Uterus (tissue), 4 donors: ENCODE measurements around the gene NCEH1. TPM values are rescaled to one million over a fixed set of nuclear protein-coding genes. Genes with fewer than 3 reads are reported as not detected.

Experiments
- DNase-seq, 2 donors: peaks; one replicate each; pipeline ENCODE4 v3.0.0-alpha.2; 2019 to 2020
- H3K27ac ChIP-seq, 2 donors: fragments of 200-600 bp; sonication (generic); 1 replicate in 1 of 2; 2 replicates in 1 of 2; pipeline ENCODE4 v1.5.1; 2016 to 2018
- H3K27me3 ChIP-seq, 2 donors: fragments of 200-600 bp; sonication (generic); one replicate each; pipeline ENCODE4 v1.5.1; 2018 to 2019; ENCODE audit warnings: control low read depth in 1 of 2
- H3K36me3 ChIP-seq, 2 donors: fragments of 200-600 bp; sonication (generic); one replicate each; pipeline ENCODE4 v1.5.1; 2019; ENCODE audit warnings: control low read depth in 1 of 2
- H3K4me1 ChIP-seq, 2 donors: fragments of 200-600 bp; sonication (generic); one replicate each; pipeline ENCODE4 v1.5.1; 2018 to 2019; ENCODE audit warnings: control low read depth in 1 of 2
- H3K4me3 ChIP-seq, 2 donors: fragments of 200-600 bp; sonication (generic); 1 replicate in 1 of 2; 2 replicates in 1 of 2; pipeline ENCODE4 v1.5.1; 2018 to 2019; ENCODE audit warnings: mild to moderate bottlenecking in 1 of 2
- H3K9me3 ChIP-seq, 2 donors: fragments of 200-600 bp; sonication (generic); one replicate each; pipeline ENCODE4 v1.5.1; 2019; ENCODE audit warnings: control low read depth in 1 of 2
- CTCF ChIP-seq, 4 experiments: fragments of 200-600 bp in 2 of 4; fragments of 450-650 bp in 2 of 4; sonication (generic) in 2 of 4; IDR thresholded peaks; one replicate each; pipeline ENCODE4 v1.5.1; 2016 to 2019; ENCODE audit warnings: antibody characterized with exemption in 4 of 4, mild to moderate bottlenecking in 2 of 4, moderate library complexity in 1 of 4
- POLR2A ChIP-seq, 2 donors: fragments of 450-650 bp; IDR thresholded peaks; one replicate each; pipeline ENCODE4 v1.6.1; 2016; ENCODE audit warnings: antibody characterized with exemption in 2 of 2, mild to moderate bottlenecking in 1 of 2, moderate library complexity in 1 of 2
- intact Hi-C: fragments of 100-400 bp; cut with DNase I; formaldehyde crosslinking; loops from one replicate; pipeline ENCODE4 v1.15.1; 2023; ENCODE audit warnings: low total_unique reads
- total RNA-seq, 4 donors: library from RNA; depleted of rRNA in 3 of 4; stranded (reverse); fragments of >200 nt in 3 of 4; gene quantifications; one replicate each; pipeline versions ENCODE4 v1.1.0 to v1.2.4, GENCODE V29; 2014 to 2023
- donor health status: DM: yes; HTN: yes; CAD: no.

The NCEH1 gene
- total RNA-seq, 4 donors from 2014 or later = 1.8 to 5.8 (median 5.4) TPM

GRCh38 chr3:172696357-172696756, 14.5 kb downstream of the NCEH1 start:
- DNase-seq = no peak
- TF ChIP-seq CTCF (IDR thresholded peaks at IDR 0.05) (no peak), POLR2A (IDR thresholded peaks at IDR 0.05) (no peak)
- Histone ChIP-seq H3K27ac (no peak overlapping the region), H3K9me3 (no peaks in the 10 kb centered on the region), H3K4me1 (no peaks in the 10 kb centered on the region), H3K4me3 (no peak overlapping the region), H3K36me3 (no peaks in the 10 kb centered on the region), H3K27me3 (no peaks in the 10 kb centered on the region)
- intact Hi-C loops = no loop called here

- TF ChIP-seq CTCF (IDR thresholded peaks at IDR 0.05) (no peak), POLR2A (IDR thresholded peaks at IDR 0.05) (no peak)
- no peak overlapping the region for H3K27ac ChIP-seq
- no peaks in the 10 kb centered on the region for H3K9me3 ChIP-seq
- intact Hi-C loops = no loop called here
- no peaks in the 10 kb centered on the region for H3K36me3 ChIP-seq
- H3K4me1 ChIP-seq = no peaks in the 10 kb centered on the region
- H3K4me3 ChIP-seq = no peak overlapping the region
- no peak for DNase-seq
- no peaks in the 10 kb centered on the region for H3K27me3 ChIP-seq
Observed at GRCh38 chr3:172694573-172695246, 16.2 kb downstream of the NCEH1 start.

- H3K4me1 ChIP-seq = no peaks in the 10 kb centered on the region
- H3K27me3 ChIP-seq = no peaks in the 10 kb centered on the region
- no peak overlapping the region for H3K4me3 ChIP-seq
- intact Hi-C loops = no loop called here
- TF ChIP-seq POLR2A (IDR thresholded peaks at IDR 0.05) (no peak), CTCF (IDR thresholded peaks at IDR 0.05) (no peak)
- no peak overlapping the region for H3K27ac ChIP-seq
- H3K36me3 ChIP-seq = no peaks in the 10 kb centered on the region
- no peak for DNase-seq
- H3K9me3 ChIP-seq = no peaks in the 10 kb centered on the region
Observed at GRCh38 chr3:172692751-172693338, 18.0 kb downstream of the NCEH1 start.

GRCh38 chr3:172690936-172691335, 19.9 kb downstream of the NCEH1 start:
- intact Hi-C loops = no loop called here
- H3K27me3 ChIP-seq = no peaks in the 10 kb centered on the region
- TF ChIP-seq POLR2A (IDR thresholded peaks at IDR 0.05) (no peak), CTCF (IDR thresholded peaks at IDR 0.05) (no peak)
- DNase-seq = no peak
- no peaks in the 10 kb centered on the region for H3K36me3 ChIP-seq
- H3K27ac ChIP-seq = no peak overlapping the region
- H3K4me1 ChIP-seq = no peaks in the 10 kb centered on the region
- no peaks in the 10 kb centered on the region for H3K9me3 ChIP-seq
- no peak overlapping the region for H3K4me3 ChIP-seq

GRCh38 chr3:172688588-172688987, 22.3 kb downstream of the NCEH1 start:
- H3K9me3 ChIP-seq = no peaks in the 10 kb centered on the region
- no peak overlapping the region for H3K4me3 ChIP-seq
- TF ChIP-seq POLR2A (IDR thresholded peaks at IDR 0.05) (no peak), CTCF (IDR thresholded peaks at IDR 0.05) (no peak)
- H3K36me3 ChIP-seq = no peaks in the 10 kb centered on the region
- no peak overlapping the region for H3K27ac ChIP-seq
- H3K27me3 ChIP-seq = no peaks in the 10 kb centered on the region
- intact Hi-C loops = no loop called here
- no peaks in the 10 kb centered on the region for H3K4me1 ChIP-seq
- DNase-seq = no peak
